Measurements from ENCODE around the gene ABCA7. TPM values are rescaled to one million over a fixed set of nuclear protein-coding genes. Genes with fewer than 3 reads are reported as not detected.

Gene ABCA7
- total and polyA plus RNA-seq, 2 of the 13 experiments (the other 11 are each of a cell fraction or from before 2014, with no cell fraction given): 4.4 to 32.4 TPM

- TF ChIP-seq AHDC1 (CRISPR knock-in tag; IDR thresholded peaks at IDR 0.05; ENCODE audit: borderline replicate concordance) (no peak), ZNF501 (CRISPR knock-in tag; IDR thresholded peaks at IDR 0.05) (peak; percentile 81; the same call in 1 of the 2 replicates), ZNF770 (CRISPR knock-in tag; IDR thresholded peaks at IDR 0.05) (peak; percentile 74; the same call in 1 of the 2 replicates), NCOA2 (CRISPR knock-in tag; IDR thresholded peaks at IDR 0.05) (peak; percentile 65; the same call in 1 of the 2 replicates), KLF16 (CRISPR knock-in tag; IDR thresholded peaks at IDR 0.05) (peak in 1 of 2 experiments; percentile 36; a peak in 1 of 4 replicates), TEAD3 (CRISPR knock-in tag; optimal IDR thresholded peaks at IDR 0.05; ENCODE audit: borderline replicate concordance) (no peak), MYPOP (CRISPR knock-in tag; IDR thresholded peaks at IDR 0.05) (peak; percentile 87), SRY (CRISPR knock-in tag; IDR thresholded peaks at IDR 0.05) (no peak; the same call in 1 of the 2 replicates), FOXA1 (IDR thresholded peaks at IDR 0.05) (no peak), FOXA1 (CRISPR knock-in tag; IDR thresholded peaks at IDR 0.05) (peak; percentile 59), SNAI1 (CRISPR knock-in tag; IDR thresholded peaks at IDR 0.05; ENCODE audit: borderline replicate concordance) (0 out of 2 replicates have a peak, but pooled peaks have one; percentile 22), ZSCAN9 (CRISPR knock-in tag; IDR thresholded peaks at IDR 0.05; ENCODE audit: borderline replicate concordance) (peak; percentile 70; the same call in 1 of the 2 replicates), HDAC1 (CRISPR knock-in tag; IDR thresholded peaks at IDR 0.05) (0 out of 2 replicates have a peak, but pooled peaks have one; percentile 36), ZBTB25 (CRISPR knock-in tag; IDR thresholded peaks at IDR 0.05) (peak; percentile 56; the same call in 1 of the 2 replicates), NR2F2 (IDR thresholded peaks at IDR 0.05; ENCODE audit: borderline replicate concordance, low read depth) (peak; percentile 70; the same call in 1 of the 2 replicates), ZNF292 (CRISPR knock-in tag; IDR thresholded peaks at IDR 0.05; ENCODE audit: borderline replicate concordance, low read depth) (peak; percentile 64; the same call in 1 of the 2 replicates), ZNF512 (CRISPR knock-in tag; IDR thresholded peaks at IDR 0.05) (no peak), ZNF792 (CRISPR knock-in tag; IDR thresholded peaks at IDR 0.05) (0 out of 2 replicates have a peak, but pooled peaks have one; percentile 21), KDM1A (CRISPR knock-in tag; IDR thresholded peaks at IDR 0.05) (peak; percentile 91), PPARG (CRISPR knock-in tag; conservative IDR thresholded peaks at IDR 0.05) (0 out of 2 replicates have a peak, but pooled peaks have one; percentile 44)
Measured at GRCh38 chr19:1097810-1098176, 57.9 kb downstream of the ABCA7 start (continued).

Data from HepG2 (cell line).